ENCODE data around the gene EHD4.

Gene EHD4

GRCh38 chr15:41943543-41944312 is 28.6 kb downstream of the EHD4 start:
- FAIRE-seq: no peak
- TF ChIP-seq, protein P1, sequence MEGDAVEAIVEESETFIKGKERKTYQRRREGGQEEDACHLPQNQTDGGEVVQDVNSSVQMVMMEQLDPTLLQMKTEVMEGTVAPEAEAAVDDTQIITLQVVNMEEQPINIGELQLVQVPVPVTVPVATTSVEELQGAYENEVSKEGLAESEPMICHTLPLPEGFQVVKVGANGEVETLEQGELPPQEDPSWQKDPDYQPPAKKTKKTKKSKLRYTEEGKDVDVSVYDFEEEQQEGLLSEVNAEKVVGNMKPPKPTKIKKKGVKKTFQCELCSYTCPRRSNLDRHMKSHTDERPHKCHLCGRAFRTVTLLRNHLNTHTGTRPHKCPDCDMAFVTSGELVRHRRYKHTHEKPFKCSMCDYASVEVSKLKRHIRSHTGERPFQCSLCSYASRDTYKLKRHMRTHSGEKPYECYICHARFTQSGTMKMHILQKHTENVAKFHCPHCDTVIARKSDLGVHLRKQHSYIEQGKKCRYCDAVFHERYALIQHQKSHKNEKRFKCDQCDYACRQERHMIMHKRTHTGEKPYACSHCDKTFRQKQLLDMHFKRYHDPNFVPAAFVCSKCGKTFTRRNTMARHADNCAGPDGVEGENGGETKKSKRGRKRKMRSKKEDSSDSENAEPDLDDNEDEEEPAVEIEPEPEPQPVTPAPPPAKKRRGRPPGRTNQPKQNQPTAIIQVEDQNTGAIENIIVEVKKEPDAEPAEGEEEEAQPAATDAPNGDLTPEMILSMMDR (IDR thresholded peaks at IDR 0.05; ENCODE audit: insufficient read depth, missing control alignments): no peak
- no peak for DNase-seq (ENCODE audit: insufficient read length, low spot score)

GRCh38 chr15:41942886-41943285 is 29.5 kb downstream of the EHD4 start:
- no peak for DNase-seq (ENCODE audit: insufficient read length, low spot score)
- TF ChIP-seq, protein P1 (IDR thresholded peaks at IDR 0.05; ENCODE audit: insufficient read depth, missing control alignments): no peak
- no peak for FAIRE-seq

DNA sequence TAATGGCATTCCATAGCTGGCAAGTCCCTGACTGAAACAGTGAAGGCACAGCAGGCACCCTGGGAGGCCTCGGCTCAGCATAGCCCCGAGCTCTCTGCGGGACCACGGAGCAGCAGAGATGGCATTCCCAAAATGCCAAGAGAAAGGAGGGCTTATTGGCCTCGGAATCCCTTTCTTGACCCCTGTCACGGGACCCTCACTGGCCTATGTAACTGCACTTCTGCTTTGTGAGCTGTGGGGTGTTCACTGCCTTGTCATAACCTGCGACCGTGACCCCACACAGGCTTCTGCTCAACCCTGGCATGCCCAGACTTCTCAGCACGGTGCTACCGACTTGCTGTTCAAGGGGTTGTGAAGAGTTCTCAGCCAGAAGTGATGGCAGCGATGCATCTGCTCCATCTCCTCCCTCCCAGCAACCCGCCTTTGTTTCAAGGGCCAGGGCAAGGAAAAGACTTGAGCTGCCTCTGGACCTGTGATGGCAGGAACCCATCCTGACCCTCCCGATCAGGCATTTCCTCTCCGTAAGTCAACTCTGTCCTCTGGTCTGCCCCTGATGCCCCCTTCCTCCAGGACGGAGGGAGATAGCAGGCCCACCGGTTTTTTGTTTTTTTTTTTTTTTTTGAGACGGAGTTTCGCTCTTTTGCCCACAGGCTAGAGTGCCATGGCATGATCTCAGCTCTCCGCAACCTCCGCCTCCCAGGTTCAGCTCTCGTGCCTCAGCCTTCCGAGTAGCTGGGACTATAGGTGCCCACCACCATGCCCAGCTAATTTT is 30.5 kb downstream of the EHD4 start:
- FAIRE-seq: no peak
- TF ChIP-seq, protein P1 (IDR thresholded peaks at IDR 0.05; ENCODE audit: insufficient read depth, missing control alignments): no peak
- DNase-seq (ENCODE audit: insufficient read length, low spot score): no peak

DNA sequence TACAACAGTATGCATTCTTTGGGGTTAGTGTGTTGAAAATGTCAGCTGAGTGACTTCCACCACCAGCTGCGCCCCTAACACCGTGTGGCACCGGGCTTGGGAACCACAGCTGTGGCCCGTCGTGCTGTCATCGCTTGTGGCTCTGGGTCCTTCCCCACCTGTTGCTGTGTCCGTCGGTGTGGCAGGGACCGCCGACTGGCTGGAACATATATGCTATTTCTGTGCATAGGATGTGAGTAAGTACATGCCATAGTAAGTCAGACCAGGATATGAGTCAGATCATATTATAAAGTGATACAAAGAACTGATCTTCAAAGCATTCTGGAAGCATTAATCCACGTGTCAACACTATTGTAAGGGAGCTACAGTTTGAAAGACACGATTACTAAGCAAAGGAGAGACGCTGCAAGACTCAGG is 31.9 kb downstream of the EHD4 start:
- DNase-seq (ENCODE audit: insufficient read length, low spot score) (no peak), FAIRE-seq (no peak)
- TF ChIP-seq, protein P1 (IDR thresholded peaks at IDR 0.05; ENCODE audit: insufficient read depth, missing control alignments): no peak

DNA sequence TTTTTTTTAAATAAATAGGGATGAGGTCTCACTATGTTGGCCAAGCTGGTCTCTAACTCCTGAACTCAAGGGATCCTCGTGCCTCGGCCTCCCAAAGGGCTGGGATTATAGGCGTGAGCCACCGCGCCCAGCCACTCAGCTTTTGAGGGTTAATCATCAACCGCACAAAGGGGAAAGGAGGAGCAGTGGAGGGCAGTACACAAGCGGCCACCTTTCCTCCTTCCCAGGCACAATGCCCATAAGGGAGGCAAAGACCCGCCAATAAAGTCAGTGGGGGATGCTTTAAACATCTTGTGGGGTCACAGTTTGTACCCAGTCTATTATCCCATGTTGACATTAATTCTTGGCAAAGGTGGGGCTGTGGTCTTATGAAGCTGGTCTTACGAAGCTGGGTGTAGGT is 32.4 kb downstream of the EHD4 start:
- TF ChIP-seq, protein P1 (IDR thresholded peaks at IDR 0.05; ENCODE audit: insufficient read depth, missing control alignments): no peak
- DNase-seq (ENCODE audit: insufficient read length, low spot score): no peak
- FAIRE-seq: no peak

- FAIRE-seq: no peak
- TF ChIP-seq, protein P1 (IDR thresholded peaks at IDR 0.05; ENCODE audit: insufficient read depth, missing control alignments): no peak
- no peak for DNase-seq (ENCODE audit: insufficient read length, low spot score)
Measured at GRCh38 chr15:41937568-41937923, 34.8 kb downstream of the EHD4 start.
